ENCODE results near the gene TACR2.

Gene TACR2

GRCh38 chr10:69416695-69417094 is at the start of gene TACR2:
TACR2 (minus strand) TSS chr10:69416918; CDS start chr10:69416323, 595 bp downstream.
- DNase-seq: no peak

- DNase-seq: no peak
These were observed 49.4 kb upstream of the TACR2 start for GRCh38 chr10:69466158-69466490.

- no peak for DNase-seq
These were observed 48.9 kb upstream of the TACR2 start for GRCh38 chr10:69465457-69466157.

- DNase-seq: no peak
These were observed 48.2 kb upstream of the TACR2 start for GRCh38 chr10:69464801-69465401.

- no peak for DNase-seq
These were observed 47.7 kb upstream of the TACR2 start for GRCh38 chr10:69464401-69464800.

- DNase-seq: no peak
These were observed 47.2 kb upstream of the TACR2 start for GRCh38 chr10:69463886-69464285.

GRCh38 chr10:69461243-69462025 is 44.7 kb upstream of the TACR2 start:
- DNase-seq: no peak

GRCh38 chr10:69460576-69461242 is 44.0 kb upstream of the TACR2 start:
- no peak for DNase-seq

- DNase-seq: no peak
These were observed 43.3 kb upstream of the TACR2 start for GRCh38 chr10:69459893-69460575.

GRCh38 chr10:69459101-69459790 is 42.5 kb upstream of the TACR2 start:
- DNase-seq: peak; percentile 51

GRCh38 chr10:69458430-69459100 is 41.8 kb upstream of the TACR2 start:
- DNase-seq: peak; percentile 87

- peak; percentile 59 for DNase-seq
These were observed 41.1 kb upstream of the TACR2 start for GRCh38 chr10:69457771-69458237.

GRCh38 chr10:69456880-69457693 is 40.4 kb upstream of the TACR2 start:
- DNase-seq: no peak

- DNase-seq: no peak
These were observed 38.5 kb upstream of the TACR2 start for GRCh38 chr10:69455006-69455763.

GRCh38 chr10:69453795-69454194 is 37.1 kb upstream of the TACR2 start:
- no peak for DNase-seq

- no peak for DNase-seq
These were observed 36.1 kb upstream of the TACR2 start for GRCh38 chr10:69452676-69453415.

- DNase-seq: no peak
These were observed 35.1 kb upstream of the TACR2 start for GRCh38 chr10:69451784-69452251.

- peak; percentile 84 for DNase-seq
These were observed 34.6 kb upstream of the TACR2 start, which contains the start of gene TSPAN15 for GRCh38 chr10:69451209-69451783. TSPAN15 (plus strand) TSS chr10:69451465; CDS start chr10:69451595, 130 bp downstream.
